ENCODE results near the gene GTF3C2.

The GTF3C2 gene

DNA sequence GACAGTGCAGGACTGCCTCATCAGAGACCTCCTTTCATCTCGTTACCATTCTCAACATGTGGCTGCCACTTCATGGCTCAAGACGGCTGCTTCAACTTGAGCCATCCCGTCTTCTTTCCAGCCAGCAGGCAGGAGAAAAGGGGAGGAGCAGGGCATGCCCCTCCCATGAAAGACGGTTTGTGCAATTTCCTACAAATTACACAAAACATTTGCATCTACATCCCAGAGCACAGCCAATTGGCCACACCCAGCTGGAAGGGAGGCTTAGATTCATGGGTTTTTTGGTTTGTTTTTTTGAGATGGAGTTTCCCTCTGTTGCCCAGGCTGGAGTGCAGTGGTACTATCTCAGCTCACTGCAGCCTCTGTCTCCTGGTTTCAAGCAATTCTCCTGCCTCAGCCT is 60.1 kb downstream of the GTF3C2 start:
- no peak for DNase-seq (ENCODE audit: low read depth)
- TF ChIP-seq, protein P1, sequence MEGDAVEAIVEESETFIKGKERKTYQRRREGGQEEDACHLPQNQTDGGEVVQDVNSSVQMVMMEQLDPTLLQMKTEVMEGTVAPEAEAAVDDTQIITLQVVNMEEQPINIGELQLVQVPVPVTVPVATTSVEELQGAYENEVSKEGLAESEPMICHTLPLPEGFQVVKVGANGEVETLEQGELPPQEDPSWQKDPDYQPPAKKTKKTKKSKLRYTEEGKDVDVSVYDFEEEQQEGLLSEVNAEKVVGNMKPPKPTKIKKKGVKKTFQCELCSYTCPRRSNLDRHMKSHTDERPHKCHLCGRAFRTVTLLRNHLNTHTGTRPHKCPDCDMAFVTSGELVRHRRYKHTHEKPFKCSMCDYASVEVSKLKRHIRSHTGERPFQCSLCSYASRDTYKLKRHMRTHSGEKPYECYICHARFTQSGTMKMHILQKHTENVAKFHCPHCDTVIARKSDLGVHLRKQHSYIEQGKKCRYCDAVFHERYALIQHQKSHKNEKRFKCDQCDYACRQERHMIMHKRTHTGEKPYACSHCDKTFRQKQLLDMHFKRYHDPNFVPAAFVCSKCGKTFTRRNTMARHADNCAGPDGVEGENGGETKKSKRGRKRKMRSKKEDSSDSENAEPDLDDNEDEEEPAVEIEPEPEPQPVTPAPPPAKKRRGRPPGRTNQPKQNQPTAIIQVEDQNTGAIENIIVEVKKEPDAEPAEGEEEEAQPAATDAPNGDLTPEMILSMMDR (IDR thresholded peaks at IDR 0.05; ENCODE audit: low read depth, low read length, missing control alignments) = no peak
- no peak overlapping the region for H3K4me3 ChIP-seq (ENCODE audit: low read depth, low read length)
- in situ Hi-C loops (cut with HindIII; ENCODE audit: low sequenced_read_pairs) = no loop called here

GRCh38 chr2:27294928-27295327 is 61.6 kb downstream of the GTF3C2 start:
- no peak overlapping the region for H3K4me3 ChIP-seq (ENCODE audit: low read depth, low read length)
- in situ Hi-C loops (cut with HindIII; ENCODE audit: low sequenced_read_pairs) = no loop called here
- DNase-seq (ENCODE audit: low read depth) = no peak
- TF ChIP-seq, protein P1 (IDR thresholded peaks at IDR 0.05; ENCODE audit: low read depth, low read length, missing control alignments) = no peak

- no peak for DNase-seq (ENCODE audit: low read depth)
- TF ChIP-seq, protein P1 (IDR thresholded peaks at IDR 0.05; ENCODE audit: low read depth, low read length, missing control alignments) = no peak
- no peak overlapping the region for H3K4me3 ChIP-seq (ENCODE audit: low read depth, low read length)
- in situ Hi-C loops (cut with HindIII; ENCODE audit: low sequenced_read_pairs) = no loop called here
These were observed 64.7 kb downstream of the GTF3C2 start for GRCh38 chr2:27291865-27292264.

GRCh38 chr2:27290549-27290948 is 66.0 kb downstream of the GTF3C2 start:
- in situ Hi-C loops (cut with HindIII; ENCODE audit: low sequenced_read_pairs) = no loop called here
- H3K4me3 ChIP-seq (ENCODE audit: low read depth, low read length) = no peak overlapping the region
- no peak for DNase-seq (ENCODE audit: low read depth)
- TF ChIP-seq, protein P1 (IDR thresholded peaks at IDR 0.05; ENCODE audit: low read depth, low read length, missing control alignments) = no peak

GRCh38 chr2:27288610-27289009 is 68.0 kb downstream of the GTF3C2 start:
- in situ Hi-C loops (cut with HindIII; ENCODE audit: low sequenced_read_pairs) = no loop called here
- H3K4me3 ChIP-seq (ENCODE audit: low read depth, low read length) = no peak overlapping the region
- TF ChIP-seq, protein P1 (IDR thresholded peaks at IDR 0.05; ENCODE audit: low read depth, low read length, missing control alignments) = no peak
- DNase-seq (ENCODE audit: low read depth) = no peak

GRCh38 chr2:27285481-27285880 is 71.1 kb downstream of the GTF3C2 start:
- DNase-seq (ENCODE audit: low read depth) = no peak
- in situ Hi-C loops (cut with HindIII; ENCODE audit: low sequenced_read_pairs) = no loop called here
- H3K4me3 ChIP-seq (ENCODE audit: low read depth, low read length) = no peak overlapping the region
- TF ChIP-seq, protein P1 (IDR thresholded peaks at IDR 0.05; ENCODE audit: low read depth, low read length, missing control alignments) = no peak

GRCh38 chr2:27284996-27285395 is 71.6 kb downstream of the GTF3C2 start:
- in situ Hi-C loops (cut with HindIII; ENCODE audit: low sequenced_read_pairs) = no loop called here
- TF ChIP-seq, protein P1 (IDR thresholded peaks at IDR 0.05; ENCODE audit: low read depth, low read length, missing control alignments) = no peak
- H3K4me3 ChIP-seq (ENCODE audit: low read depth, low read length) = no peak overlapping the region
- no peak for DNase-seq (ENCODE audit: low read depth)
